GM21737 (cell line): Measurements from ENCODE around the gene MGAT4B.
A peak's percentile ranks its signal among the peaks of the same experiment; 100 is the strongest.
"Not testable (repeated sequence)": the region's sequence is repeated elsewhere in the genome, so short reads cannot be mapped to it uniquely, and the experiment has no call there.

Experiments
- ATAC-seq: cut with Tn5 transposase; IDR thresholded peaks from one replicate; pipeline ENCODE4 v1.9.1; 2021; ENCODE audit warnings: mild to moderate bottlenecking, moderate library complexity; ENCODE audit not compliant: unreplicated experiment

Gene MGAT4B

GRCh38 chr5:179806250-179807048, at the start of gene MGAT4B:
TSS of gene MGAT4B (minus strand) at chr5:179806866. CDS start at chr5:179806583, 283 bp downstream.
- peak; percentile 60 for ATAC-seq

- ATAC-seq: no peak
Measured at GRCh38 chr5:179854356-179854755, 47.7 kb upstream of the MGAT4B start.

- ATAC-seq: peak; percentile 76
Measured at GRCh38 chr5:179852993-179853547, 46.4 kb upstream of the MGAT4B start.

- ATAC-seq: no peak
Measured at GRCh38 chr5:179841621-179842020, 35.0 kb upstream of the MGAT4B start.

GRCh38 chr5:179840766-179841165, 34.1 kb upstream of the MGAT4B start:
- no peak for ATAC-seq

GRCh38 chr5:179840321-179840720, 33.7 kb upstream of the MGAT4B start:
- ATAC-seq: no peak

GRCh38 chr5:179839328-179840256, 32.9 kb upstream of the MGAT4B start:
- no peak for ATAC-seq

- no peak for ATAC-seq
Measured at GRCh38 chr5:179837076-179838011, 30.7 kb upstream of the MGAT4B start.

- ATAC-seq: peak; percentile 51
Measured at GRCh38 chr5:179836225-179837019, 29.8 kb upstream of the MGAT4B start.

GRCh38 chr5:179834871-179835270, 28.2 kb upstream of the MGAT4B start:
- ATAC-seq: not testable (repeated sequence)

GRCh38 chr5:179834120-179834519, 27.5 kb upstream of the MGAT4B start:
- ATAC-seq: no peak

- no peak for ATAC-seq
Measured at GRCh38 chr5:179833709-179834070, 27.0 kb upstream of the MGAT4B start.

GRCh38 chr5:179833056-179833708, 26.5 kb upstream of the MGAT4B start:
- ATAC-seq: no peak

- no peak for ATAC-seq
Measured at GRCh38 chr5:179832039-179832745, 25.5 kb upstream of the MGAT4B start.

GRCh38 chr5:179830818-179831468, 24.3 kb upstream of the MGAT4B start:
- no peak for ATAC-seq

GRCh38 chr5:179829732-179830435, 23.2 kb upstream of the MGAT4B start:
- ATAC-seq: no peak

GRCh38 chr5:179828756-179829421, 22.2 kb upstream of the MGAT4B start:
- no peak for ATAC-seq
